Measurements from ENCODE around the gene RHBDD1. TPM values are rescaled to one million over a fixed set of nuclear protein-coding genes. Genes with fewer than 3 reads are reported as not detected.

RHBDD1 gene
- total RNA-seq, 3 donors from 2014 or later = 17.9 to 46.2 (median 20.0) TPM

DNA sequence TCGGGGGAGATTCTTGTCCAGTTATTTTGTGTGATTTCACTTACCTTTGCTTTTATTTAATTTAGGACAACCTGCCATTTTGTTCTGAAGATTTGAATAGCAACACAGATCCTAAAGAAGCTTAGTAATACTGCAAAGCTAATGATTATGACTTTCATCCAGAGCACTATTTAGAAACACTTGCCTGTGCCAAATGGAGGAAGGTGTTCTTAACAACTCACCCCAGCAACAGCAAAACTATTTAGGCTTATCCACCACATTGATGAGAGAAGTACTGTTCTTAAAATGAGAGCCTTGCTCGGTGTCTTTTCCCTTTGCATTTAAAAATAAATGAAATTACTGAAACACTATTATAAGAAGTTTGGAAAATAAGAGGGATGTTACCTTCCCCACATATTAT is 59.7 kb downstream of the RHBDD1 start:
- no peak for TF ChIP-seq POLR2AphosphoS5 (IDR thresholded peaks at IDR 0.05)
- TF ChIP-seq, protein P1, sequence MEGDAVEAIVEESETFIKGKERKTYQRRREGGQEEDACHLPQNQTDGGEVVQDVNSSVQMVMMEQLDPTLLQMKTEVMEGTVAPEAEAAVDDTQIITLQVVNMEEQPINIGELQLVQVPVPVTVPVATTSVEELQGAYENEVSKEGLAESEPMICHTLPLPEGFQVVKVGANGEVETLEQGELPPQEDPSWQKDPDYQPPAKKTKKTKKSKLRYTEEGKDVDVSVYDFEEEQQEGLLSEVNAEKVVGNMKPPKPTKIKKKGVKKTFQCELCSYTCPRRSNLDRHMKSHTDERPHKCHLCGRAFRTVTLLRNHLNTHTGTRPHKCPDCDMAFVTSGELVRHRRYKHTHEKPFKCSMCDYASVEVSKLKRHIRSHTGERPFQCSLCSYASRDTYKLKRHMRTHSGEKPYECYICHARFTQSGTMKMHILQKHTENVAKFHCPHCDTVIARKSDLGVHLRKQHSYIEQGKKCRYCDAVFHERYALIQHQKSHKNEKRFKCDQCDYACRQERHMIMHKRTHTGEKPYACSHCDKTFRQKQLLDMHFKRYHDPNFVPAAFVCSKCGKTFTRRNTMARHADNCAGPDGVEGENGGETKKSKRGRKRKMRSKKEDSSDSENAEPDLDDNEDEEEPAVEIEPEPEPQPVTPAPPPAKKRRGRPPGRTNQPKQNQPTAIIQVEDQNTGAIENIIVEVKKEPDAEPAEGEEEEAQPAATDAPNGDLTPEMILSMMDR (IDR thresholded peaks at IDR 0.05) = no peak
- no peak for TF ChIP-seq POLR2A (IDR thresholded peaks at IDR 0.05)
- Histone ChIP-seq H3K4me1 (no peaks in the 10 kb centered on the region), H3K27ac (no peak overlapping the region), H3K9me3 (no peaks in the 10 kb centered on the region), H3K4me3 (no peak overlapping the region), H3K27me3 (no peaks in the 10 kb centered on the region), H3K36me3 (no peaks in the 10 kb centered on the region)
- DNase-seq (ENCODE audit: low spot score in 2 of 2) = no peak
- intact Hi-C loops (cut with DNase I; ENCODE audit: low total_unique reads) = no loop called here

DNA sequence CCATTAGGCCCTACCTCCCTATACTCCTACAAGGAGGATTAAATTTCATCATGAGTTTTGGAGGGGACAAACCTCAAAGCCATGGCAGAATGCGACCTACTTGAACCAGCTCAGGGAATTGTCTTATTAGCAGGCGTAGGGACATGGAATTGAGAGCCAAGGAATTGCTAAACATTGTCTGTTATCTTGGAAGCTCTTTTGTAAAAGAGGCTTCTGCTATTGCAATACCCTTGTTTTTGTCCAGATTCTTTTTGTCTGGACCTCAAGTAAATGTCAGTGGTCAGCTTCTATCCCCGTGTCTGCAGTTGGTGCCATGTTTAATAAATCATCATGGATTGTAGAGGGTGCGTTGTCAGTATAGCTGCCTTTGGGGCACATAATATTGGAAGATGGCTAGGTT is 62.3 kb downstream of the RHBDD1 start:
- H3K4me1 ChIP-seq = no peaks in the 10 kb centered on the region
- intact Hi-C loops (cut with DNase I; ENCODE audit: low total_unique reads) = no loop called here

DNA sequence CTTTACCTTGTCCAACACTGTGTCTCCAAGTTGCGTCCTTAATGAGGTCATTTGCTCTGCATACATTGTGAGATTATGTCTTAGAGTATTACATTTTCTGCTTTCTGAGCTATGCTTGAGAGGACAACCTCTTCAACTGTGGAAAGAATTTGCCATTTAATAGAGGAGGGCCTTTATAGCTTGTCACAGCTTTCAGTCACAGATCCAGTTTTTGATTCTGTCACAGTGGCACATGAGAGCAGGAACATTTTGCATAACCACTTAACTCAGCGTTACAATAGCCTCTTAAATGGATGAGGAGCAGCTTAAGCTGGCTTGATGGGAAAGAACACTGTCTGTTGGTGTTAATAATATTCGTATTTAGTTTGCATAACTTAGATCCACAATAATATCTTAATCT is 63.0 kb downstream of the RHBDD1 start:
- Histone ChIP-seq H3K36me3 (no peaks in the 10 kb centered on the region), H3K27me3 (no peaks in the 10 kb centered on the region), H3K4me1 (no peaks in the 10 kb centered on the region), H3K4me3 (no peak overlapping the region), H3K27ac (no peak overlapping the region), H3K9me3 (no peaks in the 10 kb centered on the region)
- TF ChIP-seq POLR2A (IDR thresholded peaks at IDR 0.05) (no peak), POLR2AphosphoS5 (IDR thresholded peaks at IDR 0.05) (no peak)
- TF ChIP-seq, protein P1 (IDR thresholded peaks at IDR 0.05) = no peak
- intact Hi-C loops (cut with DNase I; ENCODE audit: low total_unique reads) = no loop called here
- DNase-seq (ENCODE audit: low spot score in 2 of 2) = no peak

More for the DNA sequence above, 62.3 kb downstream of the RHBDD1 start:
- Histone ChIP-seq H3K4me3 (no peak overlapping the region), H3K27ac (no peak overlapping the region), H3K36me3 (no peaks in the 10 kb centered on the region), H3K27me3 (no peaks in the 10 kb centered on the region), H3K9me3 (no peaks in the 10 kb centered on the region)
- TF ChIP-seq POLR2AphosphoS5 (IDR thresholded peaks at IDR 0.05) = no peak
- TF ChIP-seq POLR2A (IDR thresholded peaks at IDR 0.05) = no peak
- TF ChIP-seq, protein P1 (IDR thresholded peaks at IDR 0.05) = no peak
- no peak for DNase-seq (ENCODE audit: low spot score in 2 of 2)

DNA sequence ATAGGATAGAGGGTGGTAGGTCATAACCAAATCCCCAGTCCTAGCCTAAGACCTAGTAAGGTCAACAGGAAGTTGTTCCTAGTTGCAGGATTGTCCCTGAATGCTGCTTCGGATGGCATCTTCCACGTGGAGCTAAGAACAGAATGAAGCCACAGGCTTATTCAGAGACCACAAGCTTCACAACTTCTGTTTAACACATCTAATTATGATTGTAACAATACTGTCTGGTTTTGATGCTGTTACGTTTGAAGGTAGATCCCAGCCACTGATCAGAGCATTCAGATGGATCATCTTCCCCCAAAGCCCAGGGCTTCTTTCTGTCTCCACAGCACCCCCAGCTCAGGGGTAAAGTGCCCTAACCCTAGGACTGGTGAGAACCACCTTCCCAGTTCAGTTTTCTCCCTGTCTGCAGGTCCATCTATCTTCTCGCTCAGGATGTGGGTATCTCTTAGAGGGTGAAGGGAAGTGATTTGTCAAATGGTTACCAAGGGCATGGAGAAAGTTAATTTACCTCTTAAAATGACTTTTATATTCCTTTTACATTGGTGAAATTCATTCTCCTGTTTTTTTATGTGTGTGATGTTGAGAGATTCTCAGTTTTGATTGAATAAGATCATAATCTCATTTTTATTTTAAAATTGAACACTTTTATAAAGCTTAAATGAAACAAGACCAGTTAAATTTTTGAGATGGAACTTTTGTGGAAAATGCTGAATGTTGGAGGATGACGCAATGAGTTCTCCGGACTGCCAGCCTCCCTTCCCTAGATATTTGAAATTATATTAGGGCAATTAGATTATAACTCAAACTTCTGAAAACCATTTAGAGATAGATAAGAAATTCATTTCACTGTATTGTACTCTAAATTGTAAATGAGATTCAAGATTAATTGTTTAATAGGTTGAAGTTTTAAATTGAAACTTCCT is 66.5 kb downstream of the RHBDD1 start:
- H3K9me3 ChIP-seq = no peaks in the 10 kb centered on the region
- no peaks in the 10 kb centered on the region for H3K36me3 ChIP-seq
- intact Hi-C loops (cut with DNase I; ENCODE audit: low total_unique reads) = no loop called here
- H3K4me1 ChIP-seq = no peaks in the 10 kb centered on the region
- no peak for DNase-seq (ENCODE audit: low spot score in 2 of 2)
- TF ChIP-seq POLR2AphosphoS5 (IDR thresholded peaks at IDR 0.05) (no peak), POLR2A (IDR thresholded peaks at IDR 0.05) (no peak)
- TF ChIP-seq, protein P1 (IDR thresholded peaks at IDR 0.05) = no peak
- no peaks in the 10 kb centered on the region for H3K27me3 ChIP-seq
- H3K4me3 ChIP-seq = no peak overlapping the region
- no peak overlapping the region for H3K27ac ChIP-seq

DNA sequence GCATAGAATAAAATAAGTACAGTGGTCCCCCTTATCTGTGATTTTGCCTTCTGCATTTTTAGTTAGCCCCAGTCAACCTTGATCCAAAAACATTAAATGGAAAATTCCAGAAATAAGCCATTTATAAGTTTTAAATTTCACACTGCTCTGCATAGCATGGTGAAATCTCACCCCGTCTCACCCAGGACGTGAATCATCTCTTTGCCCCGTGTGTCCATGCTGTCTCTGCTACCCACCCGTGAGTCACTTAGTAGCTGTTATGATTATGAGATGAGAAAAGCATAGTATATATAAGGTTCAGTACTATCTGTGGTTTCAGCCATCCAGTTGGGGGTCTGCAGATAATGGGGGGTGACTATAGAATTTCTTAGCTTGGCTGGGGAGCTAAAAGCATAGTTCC is 67.3 kb downstream of the RHBDD1 start:
- Histone ChIP-seq H3K4me3 (no peak overlapping the region), H3K27ac (no peak overlapping the region), H3K36me3 (no peaks in the 10 kb centered on the region), H3K27me3 (no peaks in the 10 kb centered on the region), H3K9me3 (no peaks in the 10 kb centered on the region), H3K4me1 (no peaks in the 10 kb centered on the region)
- TF ChIP-seq POLR2A (IDR thresholded peaks at IDR 0.05) = no peak
- no peak for TF ChIP-seq POLR2AphosphoS5 (IDR thresholded peaks at IDR 0.05)
- TF ChIP-seq, protein P1 (IDR thresholded peaks at IDR 0.05) = no peak
- intact Hi-C loops (cut with DNase I; ENCODE audit: low total_unique reads) = no loop called here
- DNase-seq (ENCODE audit: low spot score in 2 of 2) = no peak

All from breast epithelium (tissue), 4 donors.